Stimulated activated CD8-positive, alpha-beta memory T cell treated with anti-CD3 and anti-CD28 coated beads, Interleukin-2, amount 100 ng/mL, for 1 hour (primary cell): ENCODE measurements around the gene HSPB7.
"Not testable (repeated sequence)": the region's sequence is repeated elsewhere in the genome, so short reads cannot be mapped to it uniquely, and the experiment has no call there.

Experiments used
- DNase-seq, 2 donors: peaks; one replicate each; pipeline ENCODE4 v3.0.0-alpha.2; 2020; ENCODE audit warnings: low read depth in 2 of 2

HSPB7 gene

DNA sequence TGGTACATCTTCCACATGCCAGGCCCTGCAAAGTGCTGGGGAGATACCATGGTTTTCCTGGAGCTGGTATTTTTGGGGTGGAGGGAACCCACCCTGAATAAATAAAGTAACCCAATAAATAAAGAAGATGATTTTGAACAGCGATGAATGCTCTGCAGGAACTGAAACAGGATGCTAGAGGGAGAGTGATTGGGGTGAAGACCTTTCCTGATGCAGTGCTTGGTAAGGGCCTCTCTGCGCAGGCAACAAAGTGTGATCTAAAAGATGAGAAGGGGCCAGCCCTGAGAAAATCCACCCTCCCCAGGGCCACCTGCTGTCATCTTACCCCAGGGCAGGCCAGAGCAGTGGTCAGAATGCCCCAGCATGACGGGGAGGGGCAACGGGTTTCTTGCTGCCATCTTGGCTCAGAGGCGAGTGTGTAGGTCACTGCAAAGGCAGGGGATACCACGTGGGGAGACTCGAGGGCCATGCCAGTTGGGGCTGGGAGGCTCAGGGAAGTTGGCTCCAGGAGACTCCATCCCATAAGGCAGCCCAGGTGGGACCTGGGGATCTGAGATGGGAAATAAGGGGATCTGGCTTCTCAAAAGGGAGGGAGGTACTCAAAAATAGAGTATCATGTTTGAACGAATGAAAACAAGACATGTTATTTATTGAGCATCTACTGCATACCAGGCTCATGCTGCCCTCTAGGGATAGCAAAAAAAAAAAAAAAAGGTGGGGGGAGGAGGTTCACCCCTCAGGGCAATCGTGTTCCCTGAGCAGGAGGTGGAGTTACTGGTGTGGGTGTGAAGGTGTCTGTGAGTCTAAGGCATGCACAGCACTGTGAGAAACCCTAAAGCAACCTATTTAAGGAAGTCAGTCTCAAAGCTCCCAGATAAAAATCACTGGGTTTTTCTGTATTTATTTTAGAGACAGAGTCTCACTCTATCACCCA, 11.0 kb downstream of the HSPB7 start:
- no peak for DNase-seq

DNA sequence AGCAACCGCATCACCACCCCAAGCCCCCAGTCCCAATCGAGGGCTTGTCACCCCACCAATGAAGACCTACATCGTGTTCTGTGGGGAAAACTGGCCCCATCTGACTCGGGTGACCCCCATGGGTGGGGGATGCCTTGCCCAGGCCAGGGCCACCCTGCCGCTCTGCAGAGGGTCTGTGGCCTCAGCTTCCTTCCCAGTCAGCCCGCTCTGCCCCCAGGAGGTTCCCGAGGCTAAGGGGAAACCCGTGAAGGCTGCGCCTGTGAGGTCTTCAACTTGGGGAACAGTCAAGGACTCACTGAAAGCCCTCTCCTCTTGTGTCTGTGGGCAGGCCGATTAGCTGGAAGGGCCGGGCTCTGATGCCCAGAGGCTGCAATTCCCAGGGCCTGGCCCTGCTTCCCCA, 11.8 kb downstream of the HSPB7 start:
- no peak for DNase-seq

DNA sequence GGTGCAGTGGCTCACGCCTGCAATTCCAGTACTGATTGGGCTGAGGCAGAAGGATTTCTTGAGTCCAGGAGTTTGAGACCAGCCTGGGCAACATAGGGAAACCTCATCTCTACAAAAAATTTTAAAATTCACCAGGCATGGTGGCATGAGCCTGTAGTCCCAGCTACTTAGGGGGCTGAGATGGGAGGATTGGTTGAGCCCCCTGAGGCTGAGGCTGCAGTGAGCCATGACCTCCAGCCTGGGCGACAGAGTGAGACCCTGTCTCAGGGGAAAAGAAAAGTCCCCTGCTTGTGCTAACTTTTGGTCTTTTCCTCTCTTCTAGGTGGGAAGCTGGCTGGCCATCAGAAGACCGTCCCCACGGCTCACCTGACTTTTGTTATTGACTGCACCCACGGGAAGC, 12.2 kb downstream of the HSPB7 start:
- DNase-seq = no peak

DNA sequence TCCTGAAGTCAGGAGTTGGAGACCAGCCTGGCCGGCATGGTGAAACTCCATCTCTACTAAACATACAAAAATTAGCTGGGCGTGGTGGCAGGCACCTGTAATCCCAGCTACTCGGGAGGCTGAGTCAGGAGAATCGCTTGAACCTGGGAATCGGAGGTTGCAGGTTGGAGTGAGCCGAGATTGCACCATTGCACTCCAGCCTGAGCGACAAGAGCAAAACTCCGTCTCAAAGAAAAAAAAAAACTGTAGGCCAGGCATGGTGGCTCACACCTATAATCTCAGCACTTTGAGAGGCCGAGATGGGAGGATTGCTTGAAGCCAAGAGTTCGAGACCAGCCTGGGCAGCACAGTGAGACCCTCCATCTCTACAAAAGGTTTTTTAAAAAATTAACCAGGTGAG, 16.6 kb downstream of the HSPB7 start:
- DNase-seq = not testable (repeated sequence)

DNA sequence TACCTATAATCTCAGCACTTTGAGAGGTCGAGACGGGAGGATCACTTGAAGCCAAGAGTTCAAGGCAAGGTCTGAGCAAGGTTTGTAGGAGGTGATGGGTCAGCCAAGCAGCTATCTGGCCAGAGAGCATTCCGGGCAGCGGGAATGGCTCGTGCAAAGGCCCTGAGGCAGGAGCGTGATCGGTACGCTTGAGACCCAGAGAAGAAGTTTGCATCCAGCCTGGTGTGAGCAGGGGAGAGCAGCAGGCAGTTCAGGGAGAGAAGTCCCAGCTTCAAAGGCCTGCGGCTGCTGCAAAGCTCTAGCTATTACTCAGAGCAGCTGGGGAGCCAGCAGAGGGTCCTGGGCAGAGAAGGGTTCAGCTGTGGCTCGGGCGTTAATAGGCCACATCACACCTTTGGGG, 18.9 kb downstream of the HSPB7 start:
- DNase-seq = no peak

DNA sequence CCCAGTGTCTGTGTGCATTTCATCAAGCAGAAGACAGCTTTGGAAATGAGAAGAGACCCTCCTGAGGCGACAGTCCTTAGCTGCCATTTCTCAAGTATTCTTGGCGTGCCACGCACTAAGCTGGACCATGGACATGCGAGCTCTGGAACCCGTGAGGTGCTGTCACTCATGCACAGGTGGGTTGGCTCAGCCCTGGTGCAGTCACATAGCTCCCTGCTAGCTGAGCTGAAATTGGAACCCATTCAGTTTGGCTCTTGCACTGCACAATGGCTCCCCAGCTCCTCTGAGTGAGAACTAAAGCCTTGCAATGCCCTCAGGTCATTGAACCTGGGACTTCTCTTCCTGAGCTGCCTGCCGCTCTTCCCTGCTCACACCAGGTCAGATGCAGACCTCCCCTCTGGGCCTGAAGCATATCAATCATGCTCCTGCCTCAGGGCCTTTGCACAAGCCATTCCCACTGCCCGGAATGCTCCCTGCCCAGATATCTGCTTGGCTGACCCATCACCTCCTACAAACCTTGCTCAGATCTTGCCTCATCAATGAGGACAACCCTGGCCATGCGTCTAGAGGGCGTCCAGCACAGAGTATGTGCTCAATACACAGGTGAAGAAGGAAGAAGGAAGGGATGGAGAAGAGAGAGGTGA, 20.1 kb downstream of the HSPB7 start:
- DNase-seq = no peak

DNA sequence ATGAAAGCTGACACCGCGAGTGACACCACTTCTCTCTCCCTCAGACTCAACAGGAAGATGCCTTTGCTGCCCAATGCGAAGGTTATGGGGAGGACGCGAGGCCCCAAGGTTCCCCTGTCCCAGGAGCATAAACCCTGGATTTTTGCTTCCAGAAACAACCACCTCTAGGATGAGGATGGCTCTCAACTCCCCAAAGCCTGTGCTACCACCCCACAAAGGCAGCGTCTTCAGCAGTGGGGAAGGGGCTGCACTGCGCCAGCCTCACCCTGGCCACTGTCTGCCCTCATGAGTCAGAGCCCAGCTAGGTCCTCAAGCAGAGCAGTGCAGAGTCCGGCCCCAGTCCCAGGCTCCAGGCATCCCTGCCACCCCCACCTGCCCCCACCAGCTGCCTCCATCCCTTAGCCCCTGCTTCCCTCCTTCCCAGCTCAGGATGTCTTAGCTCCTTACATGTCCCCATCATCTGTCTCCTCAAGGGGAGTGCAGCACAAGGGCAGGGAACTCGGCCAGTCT, 20.7 kb downstream of the HSPB7 start:
- DNase-seq = no peak

DNA sequence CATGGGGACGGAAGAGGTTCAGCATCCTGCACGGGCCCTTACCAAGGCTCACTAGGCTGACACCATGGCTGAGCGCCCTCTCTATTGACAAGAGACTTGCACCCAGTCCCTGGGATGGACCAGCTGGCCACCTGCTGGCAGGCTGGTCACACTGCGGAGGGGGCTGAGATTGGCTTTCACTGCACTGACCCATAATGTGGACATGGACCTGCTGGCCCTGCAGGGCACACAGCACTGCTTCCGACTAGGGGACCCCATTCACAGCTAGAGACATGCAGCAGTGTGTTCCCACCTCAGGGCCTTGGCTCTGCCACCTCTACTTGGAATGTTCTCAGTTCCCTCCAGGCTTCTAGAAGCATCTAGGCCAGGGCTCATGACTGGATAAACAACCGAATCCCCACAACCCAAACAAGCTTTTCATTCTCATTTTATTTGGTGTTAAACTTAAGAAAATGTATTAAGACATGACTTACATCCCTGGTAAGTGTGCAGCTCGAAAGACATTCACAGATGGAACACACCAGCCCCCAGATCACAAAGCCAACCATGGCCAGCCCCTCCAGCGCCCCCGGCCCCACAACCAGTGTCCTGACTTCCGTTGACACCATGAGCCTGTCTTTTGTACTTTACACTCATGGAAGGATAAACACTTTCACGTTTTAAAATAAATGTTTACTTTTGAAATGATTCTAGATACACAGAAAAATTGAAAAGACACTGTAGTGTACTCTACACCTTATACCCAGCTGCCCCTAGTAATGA, 23.1 kb downstream of the HSPB7 start:
- no peak for DNase-seq

DNA sequence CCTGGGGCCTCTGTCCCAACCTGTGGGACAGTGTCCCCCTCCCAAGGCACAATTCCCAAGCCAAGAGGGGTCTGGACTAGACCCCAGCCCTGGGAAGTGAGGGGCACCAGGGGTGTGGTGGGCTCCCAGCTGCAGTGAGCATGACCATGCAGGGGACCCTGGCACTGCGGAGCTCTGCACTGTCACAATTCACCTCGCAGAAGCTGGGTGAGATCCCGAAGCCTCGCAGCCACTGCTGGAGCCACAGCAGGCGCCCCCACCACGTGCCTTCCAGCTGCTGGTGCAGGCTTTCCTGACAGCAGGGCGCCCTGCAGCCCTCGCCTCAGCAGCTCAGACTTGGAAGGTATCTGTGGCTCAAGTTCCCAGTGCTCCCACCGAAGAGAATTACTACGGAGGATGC, 23.8 kb downstream of the HSPB7 start:
- DNase-seq = no peak

DNA sequence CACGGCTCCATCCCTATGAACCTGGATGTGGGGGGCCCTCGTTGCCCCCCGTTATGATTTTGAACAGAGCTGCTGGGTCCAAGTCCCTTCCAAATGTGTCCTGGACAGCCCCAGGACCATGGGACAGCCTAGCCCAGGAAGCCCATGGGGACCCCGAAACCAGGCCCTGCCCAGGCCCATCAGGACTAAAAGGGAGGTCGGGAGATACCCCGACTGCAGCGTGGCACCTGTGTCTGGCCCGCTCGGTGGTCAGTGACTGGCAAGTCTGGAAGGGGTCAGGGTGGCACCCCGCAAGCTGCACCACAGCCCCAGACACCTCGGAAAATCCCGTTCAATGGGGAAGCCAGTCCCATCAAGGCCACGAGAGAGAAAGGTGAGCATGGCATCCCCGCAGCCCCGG, 24.2 kb downstream of the HSPB7 start:
- DNase-seq = no peak

DNA sequence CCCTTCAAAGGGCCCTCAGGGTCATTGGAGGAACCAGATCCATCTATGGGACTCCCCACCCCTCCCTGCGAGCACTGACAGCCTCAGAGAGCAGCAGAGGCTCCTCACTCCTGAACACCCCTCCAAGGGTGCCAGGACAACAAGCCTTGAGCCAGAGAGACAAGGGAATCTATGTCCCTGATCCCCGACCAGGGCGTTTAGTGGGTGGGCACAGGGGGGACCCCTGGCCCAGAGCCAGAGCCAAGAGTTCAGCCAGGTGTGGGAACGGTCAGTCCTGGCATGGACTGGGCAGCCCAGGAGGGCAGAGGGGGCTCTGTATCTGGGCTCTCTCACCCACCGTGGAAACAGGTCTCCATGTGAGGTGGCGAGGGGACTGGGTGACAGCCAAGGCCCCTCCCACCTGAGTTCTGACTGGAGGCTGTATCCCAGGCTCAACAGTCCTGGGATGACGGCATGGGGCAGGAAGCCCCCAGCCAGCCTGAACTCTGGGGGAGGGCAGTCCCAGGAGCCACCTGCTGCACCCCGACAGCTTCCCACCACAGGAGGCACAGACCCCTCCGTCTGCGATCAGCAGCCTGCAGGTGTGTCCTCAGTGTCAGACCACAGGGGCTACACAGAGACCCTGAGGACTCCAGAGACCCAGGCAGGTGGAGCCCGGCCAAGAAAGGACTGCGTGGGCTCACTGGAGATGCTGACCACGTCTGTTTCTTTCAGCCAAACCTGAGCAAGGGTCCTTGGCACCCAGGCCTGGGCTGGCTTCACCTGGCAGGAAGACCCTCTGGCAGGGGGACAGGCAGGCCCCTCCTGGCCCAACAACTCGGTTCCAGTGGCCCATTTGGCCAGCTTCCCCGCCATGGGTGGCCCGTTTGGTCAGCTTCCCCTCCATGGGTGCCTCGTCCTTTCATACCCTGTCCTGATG, 25.0 kb downstream of the HSPB7 start:
- no peak for DNase-seq

DNA sequence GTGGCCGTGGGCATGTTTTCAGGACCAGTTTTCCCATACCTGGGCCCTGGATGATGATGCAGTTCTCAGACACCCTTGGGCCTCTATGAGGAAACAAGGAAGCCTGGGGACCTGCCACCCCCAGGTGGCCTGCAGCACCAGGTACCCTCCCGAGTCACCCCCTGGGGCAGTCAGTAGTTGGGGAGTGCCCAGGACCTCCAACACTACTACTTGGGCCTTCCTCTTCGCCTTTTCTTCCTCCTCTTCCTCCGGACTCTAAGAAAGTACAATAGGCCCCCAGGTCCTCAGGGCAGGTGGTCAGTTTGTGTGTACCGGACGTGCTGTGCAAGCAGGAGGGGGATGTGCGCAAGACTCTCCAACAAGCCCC, 25.7 kb downstream of the HSPB7 start:
- no peak for DNase-seq

DNA sequence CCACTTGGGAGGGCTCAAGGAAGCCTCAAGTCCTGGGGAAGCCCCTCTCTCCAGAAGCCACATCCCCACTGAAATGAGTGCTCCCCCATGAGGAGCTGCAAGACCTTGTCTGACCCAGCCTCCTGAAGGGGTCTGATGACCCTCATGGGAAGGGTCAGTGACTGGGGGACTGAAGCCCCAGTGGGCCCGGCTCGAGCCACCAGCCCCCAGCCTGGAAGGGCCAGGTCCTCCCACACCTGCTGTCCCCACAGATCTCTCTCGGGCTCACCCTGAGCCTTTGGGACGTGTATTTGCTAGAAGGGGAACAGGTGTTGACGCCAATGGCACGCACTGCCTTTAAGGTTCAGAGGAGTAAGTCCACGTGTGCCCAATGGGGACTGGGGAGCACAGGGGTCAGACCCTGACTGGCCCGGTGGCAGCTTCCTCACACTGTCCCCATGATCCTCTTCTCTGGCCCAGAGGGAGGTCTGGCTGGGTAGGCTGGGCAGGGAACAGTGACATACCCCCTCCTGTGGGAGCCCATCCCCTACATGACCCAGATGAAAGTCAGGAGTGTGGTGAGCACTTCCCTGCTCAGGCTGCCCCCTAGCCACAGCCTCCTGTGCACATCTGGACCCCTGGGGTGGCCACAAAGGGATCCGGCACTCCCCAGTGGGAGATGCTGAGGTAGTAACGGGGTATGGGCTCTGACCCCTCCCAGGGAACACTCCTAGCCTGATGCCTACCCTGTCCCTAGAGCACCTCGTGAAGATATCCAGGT, 26.2 kb downstream of the HSPB7 start:
- DNase-seq = no peak

DNA sequence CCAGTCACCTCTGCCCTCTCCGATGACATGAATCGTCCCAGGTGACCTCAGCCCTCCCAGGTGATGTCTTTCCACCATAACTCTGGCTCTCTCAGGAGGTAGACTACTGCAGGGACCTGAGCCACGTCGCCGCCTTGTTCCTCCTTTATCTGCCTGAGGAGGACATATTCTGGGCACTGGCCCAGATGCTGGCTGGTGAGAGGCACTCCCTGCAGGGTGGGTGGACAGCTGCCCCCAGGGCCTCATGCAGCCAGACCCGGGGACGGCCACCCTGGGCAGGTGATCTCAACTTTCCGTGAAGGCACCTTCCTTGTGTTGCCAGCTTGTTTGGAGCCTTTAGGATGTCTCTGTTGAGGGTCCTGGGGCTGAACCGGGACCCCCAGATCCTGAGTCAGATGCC, 28.1 kb downstream of the HSPB7 start:
- DNase-seq = no peak

DNA sequence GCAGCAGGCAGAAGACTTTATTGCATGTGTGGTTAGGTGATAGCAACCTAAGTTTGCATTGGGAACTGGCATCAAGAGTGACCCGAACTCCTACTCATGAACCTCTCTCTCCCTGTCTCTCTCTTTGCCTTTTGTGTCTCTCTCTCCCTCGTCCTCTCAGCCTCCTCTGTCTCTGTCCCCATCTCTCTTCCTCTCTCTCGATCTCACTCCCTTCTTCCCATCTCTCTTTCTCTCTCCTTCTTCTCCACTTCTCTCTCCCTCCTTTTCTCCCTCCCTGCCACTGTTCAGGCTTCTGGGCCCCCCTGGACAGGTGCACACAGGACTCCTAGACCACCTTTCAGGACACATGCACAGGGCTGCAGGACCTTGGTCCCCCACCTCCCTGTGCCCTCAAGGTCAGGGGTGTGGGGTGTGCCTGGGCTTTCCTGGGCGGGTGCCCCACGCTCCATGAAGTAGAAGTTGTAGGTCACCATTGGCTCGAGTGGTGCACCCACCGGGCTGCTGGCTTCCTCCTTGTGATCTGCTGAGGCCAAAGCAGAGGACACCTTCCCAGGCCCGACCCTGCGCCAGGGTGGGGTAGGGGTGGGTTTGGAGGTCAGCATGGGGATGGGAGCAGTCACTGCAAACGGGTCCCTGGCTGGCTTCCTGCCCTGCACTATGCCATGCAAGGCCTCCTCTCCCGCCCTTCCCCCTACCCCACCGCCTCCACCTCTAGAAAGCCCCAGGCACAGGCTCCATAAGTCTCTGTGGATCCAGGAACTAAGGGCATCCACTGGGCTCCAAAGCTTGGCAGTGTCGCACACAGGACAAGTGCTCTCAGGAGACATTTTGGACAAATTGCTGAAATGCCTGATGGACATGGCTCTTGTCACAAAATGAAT, 28.7 kb downstream of the HSPB7 start:
- no peak for DNase-seq

DNA sequence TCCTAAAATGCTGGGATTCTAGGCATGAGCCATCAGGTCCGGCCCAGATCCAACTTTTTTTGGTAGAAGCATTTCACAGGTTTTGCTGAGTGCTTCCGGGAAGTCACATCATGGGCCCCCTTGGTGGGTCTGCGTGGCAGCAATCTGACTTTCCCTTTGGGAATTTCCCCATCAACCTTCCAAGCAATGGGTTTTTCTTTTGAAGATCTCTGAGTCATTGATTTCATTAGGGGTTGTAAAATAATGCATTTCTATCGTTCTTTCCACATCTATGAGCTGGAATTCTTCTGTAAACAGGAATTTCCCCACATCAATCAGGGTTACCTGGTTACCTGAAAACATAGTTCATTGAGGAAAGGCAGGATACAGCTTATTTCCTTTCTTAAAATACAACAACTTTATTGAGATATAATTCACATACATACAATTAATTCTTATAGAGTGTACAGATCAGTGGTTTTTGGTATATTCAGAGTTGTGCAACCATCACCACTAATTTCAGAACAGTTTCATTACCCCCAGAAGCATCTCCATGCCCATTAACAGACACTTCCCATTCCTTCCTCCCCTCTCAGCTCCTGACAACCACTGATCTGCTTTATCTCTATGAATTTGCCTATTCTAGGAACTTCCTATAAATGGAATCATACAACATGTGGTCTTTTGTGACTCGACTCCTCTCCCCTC, 32.1 kb downstream of the HSPB7 start:
- DNase-seq = no peak

DNA sequence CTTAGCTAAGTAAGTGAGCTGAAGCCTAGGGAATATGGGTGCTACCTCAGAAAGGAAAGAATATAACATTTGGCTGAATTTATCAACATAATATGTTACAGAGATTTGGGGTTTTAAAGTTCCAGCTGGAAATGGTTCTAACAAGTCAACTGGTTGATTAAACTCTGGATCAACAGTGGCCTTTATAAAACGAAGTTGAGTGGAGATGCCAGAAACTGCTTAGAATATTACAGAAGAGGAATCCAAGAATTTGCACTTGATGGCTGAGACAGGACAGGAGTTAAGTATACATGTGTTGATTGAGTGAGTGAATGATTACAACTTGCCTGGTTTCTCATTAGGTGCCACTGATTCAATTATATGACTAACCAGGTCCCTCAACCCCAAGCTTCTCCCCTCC, 34.6 kb downstream of the HSPB7 start:
- no peak for DNase-seq

DNA sequence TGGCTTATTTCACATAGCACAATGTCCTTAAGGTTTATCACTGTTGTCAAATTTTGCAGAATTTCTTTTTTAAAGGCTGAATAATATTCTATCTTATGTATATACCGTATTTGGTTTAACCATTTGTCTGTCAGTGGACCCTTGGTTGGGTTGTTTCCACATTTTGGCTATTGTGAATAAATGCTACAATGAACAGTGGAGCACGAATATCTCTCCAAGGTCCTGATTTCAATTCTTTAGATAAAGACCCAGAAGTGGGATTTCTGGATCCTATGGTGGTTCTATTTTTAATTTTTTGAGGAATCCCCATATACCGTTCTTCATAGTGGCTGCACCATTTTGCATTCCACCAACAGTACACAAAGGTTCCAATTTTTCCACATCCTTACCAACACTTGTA, 36.2 kb downstream of the HSPB7 start:
- DNase-seq = no peak

DNA sequence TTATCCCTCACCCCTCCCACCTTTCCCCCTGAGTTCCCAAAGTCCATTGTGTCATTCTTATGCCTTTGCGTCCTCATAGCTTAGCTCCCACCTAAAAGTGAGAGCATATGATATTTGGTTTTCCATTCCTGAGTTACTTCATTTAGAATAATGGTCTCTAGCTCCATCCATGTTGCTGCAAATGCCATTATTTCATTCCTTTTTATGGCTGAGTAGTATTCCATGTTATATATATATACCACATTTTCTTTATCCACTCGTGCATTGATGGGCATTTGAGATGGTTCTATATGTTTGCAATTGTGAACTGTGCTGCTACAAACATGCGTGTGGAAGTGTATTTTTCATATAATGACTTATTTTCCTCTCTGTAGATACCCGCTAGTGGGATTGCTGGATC, 39.9 kb downstream of the HSPB7 start:
- not testable (repeated sequence) for DNase-seq
